H1 (cell line): ENCODE results near the gene C1orf87.

ENCODE experiments used
- BCL11A ChIP-seq, 2 experiments: IDR thresholded peaks; one replicate each; pipeline ENCODE4 v1.6.1; 2011; ENCODE audit warnings: low read depth in 2 of 2, low read length in 2 of 2, mild to moderate bottlenecking in 2 of 2
- CEBPB ChIP-seq: IDR thresholded peaks from 2 replicates; pipeline ENCODE4 v1.6.1; 2012; ENCODE audit warnings: low read depth, low read length
- CHD2 ChIP-seq: IDR thresholded peaks from 2 replicates; pipeline ENCODE4 v1.6.1; 2012; ENCODE audit warnings: low read length, improper control_type of control experiment
- EZH2 ChIP-seq: fragments of 200-600 bp; sonication (generic); IDR thresholded peaks from 2 replicates; pipeline ENCODE4 v1.7.1; 2012; ENCODE audit warnings: low read depth, mild to moderate bottlenecking, moderate library complexity, low read length, inconsistent platforms; ENCODE audit not compliant: severe bottlenecking
- KDM5A ChIP-seq: fragments of 200-600 bp; IDR thresholded peaks from 2 replicates; pipeline ENCODE4 v1.7.1; 2012; ENCODE audit warnings: mild to moderate bottlenecking, low read length, inconsistent platforms, mixed read lengths
- MAFK ChIP-seq: IDR thresholded peaks from 2 replicates; pipeline ENCODE4 v1.6.1; 2012; ENCODE audit warnings: low read depth, mild to moderate bottlenecking, improper control_type of control experiment, low read length
- POLR2AphosphoS5 ChIP-seq: IDR thresholded peaks from 2 replicates; pipeline ENCODE4 v1.6.1; 2011; ENCODE audit warnings: low read depth, low read length
- TAF1 ChIP-seq: IDR thresholded peaks from 2 replicates; pipeline ENCODE4 v1.6.1; 2011; ENCODE audit warnings: mild to moderate bottlenecking, low read depth, low read length
- TBP ChIP-seq: IDR thresholded peaks from 2 replicates; pipeline ENCODE4 v1.6.1; 2011; ENCODE audit warnings: low read depth, low read length, improper control_type of control experiment
- YY1 ChIP-seq: IDR thresholded peaks from 2 replicates; pipeline ENCODE4 v1.6.1; 2011; ENCODE audit warnings: low read depth, mild to moderate bottlenecking, low read length
- TF ChIP-seq, protein P1 (sequence below), 3 experiments: IDR thresholded peaks; 1 replicate in 2 of 3; 2 replicates in 1 of 3; pipeline versions ENCODE4 v1.5.1 to v1.6.1; 2011; ENCODE audit warnings: low read length in 3 of 3, mild to moderate bottlenecking in 3 of 3, inconsistent platforms in 2 of 3, low read depth in 1 of 3, moderate library complexity in 1 of 3; ENCODE audit not compliant: insufficient read depth in 1 of 3; ENCODE audit errors: control extremely low read depth in 1 of 3
- TF ChIP-seq, protein P2 (sequence below): IDR thresholded peaks from 2 replicates; pipeline ENCODE4 v1.6.1; 2012; ENCODE audit warnings: inconsistent platforms
- TF ChIP-seq, protein P3 (sequence below): IDR thresholded peaks from 2 replicates; pipeline ENCODE4 v1.6.1; 2011; ENCODE audit warnings: low read length, improper control_type of control experiment

DNA sequence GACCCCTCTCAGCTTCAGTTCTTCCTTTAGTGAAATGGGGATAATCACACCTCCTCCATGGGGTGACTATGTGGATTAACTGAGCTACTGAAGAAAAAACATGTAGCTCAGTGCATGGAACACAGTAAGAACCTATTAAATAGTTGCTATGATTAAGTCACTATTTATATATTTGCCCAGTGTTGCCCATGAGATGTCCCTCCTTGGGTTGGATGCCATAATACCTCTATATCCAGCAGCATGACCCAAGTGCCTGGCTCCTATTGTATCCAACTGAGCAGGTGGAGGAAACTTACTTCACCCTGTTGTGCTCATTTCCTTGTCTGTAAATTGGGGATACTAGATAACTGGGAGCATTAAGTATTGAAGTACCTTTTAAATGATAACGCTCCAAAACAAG, 99.9 kb downstream of the C1orf87 start:
- TF ChIP-seq, protein P1, sequence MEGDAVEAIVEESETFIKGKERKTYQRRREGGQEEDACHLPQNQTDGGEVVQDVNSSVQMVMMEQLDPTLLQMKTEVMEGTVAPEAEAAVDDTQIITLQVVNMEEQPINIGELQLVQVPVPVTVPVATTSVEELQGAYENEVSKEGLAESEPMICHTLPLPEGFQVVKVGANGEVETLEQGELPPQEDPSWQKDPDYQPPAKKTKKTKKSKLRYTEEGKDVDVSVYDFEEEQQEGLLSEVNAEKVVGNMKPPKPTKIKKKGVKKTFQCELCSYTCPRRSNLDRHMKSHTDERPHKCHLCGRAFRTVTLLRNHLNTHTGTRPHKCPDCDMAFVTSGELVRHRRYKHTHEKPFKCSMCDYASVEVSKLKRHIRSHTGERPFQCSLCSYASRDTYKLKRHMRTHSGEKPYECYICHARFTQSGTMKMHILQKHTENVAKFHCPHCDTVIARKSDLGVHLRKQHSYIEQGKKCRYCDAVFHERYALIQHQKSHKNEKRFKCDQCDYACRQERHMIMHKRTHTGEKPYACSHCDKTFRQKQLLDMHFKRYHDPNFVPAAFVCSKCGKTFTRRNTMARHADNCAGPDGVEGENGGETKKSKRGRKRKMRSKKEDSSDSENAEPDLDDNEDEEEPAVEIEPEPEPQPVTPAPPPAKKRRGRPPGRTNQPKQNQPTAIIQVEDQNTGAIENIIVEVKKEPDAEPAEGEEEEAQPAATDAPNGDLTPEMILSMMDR (IDR thresholded peaks at IDR 0.05; ENCODE audit: control extremely low read depth in 1 of 3, insufficient read depth in 1 of 3, low read depth in 1 of 3, low read length in 3 of 3), result no peak
- TF ChIP-seq CHD2 (no peak), EZH2 (no peak), MAFK (no peak), TAF1 (no peak), YY1 (no peak), KDM5A (no peak), BCL11A (IDR thresholded peaks at IDR 0.05; ENCODE audit: low read depth in 2 of 2, low read length in 2 of 2) (no peak), TBP (no peak), POLR2AphosphoS5 (no peak), CEBPB (no peak)
- TF ChIP-seq, protein P2, sequence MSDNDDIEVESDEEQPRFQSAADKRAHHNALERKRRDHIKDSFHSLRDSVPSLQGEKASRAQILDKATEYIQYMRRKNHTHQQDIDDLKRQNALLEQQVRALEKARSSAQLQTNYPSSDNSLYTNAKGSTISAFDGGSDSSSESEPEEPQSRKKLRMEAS, result no peak
- TF ChIP-seq, protein P3, sequence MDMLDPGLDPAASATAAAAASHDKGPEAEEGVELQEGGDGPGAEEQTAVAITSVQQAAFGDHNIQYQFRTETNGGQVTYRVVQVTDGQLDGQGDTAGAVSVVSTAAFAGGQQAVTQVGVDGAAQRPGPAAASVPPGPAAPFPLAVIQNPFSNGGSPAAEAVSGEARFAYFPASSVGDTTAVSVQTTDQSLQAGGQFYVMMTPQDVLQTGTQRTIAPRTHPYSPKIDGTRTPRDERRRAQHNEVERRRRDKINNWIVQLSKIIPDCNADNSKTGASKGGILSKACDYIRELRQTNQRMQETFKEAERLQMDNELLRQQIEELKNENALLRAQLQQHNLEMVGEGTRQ, result no peak
